ENCODE data around the gene GNG13. TPM values are rescaled to one million over a fixed set of nuclear protein-coding genes. Genes with fewer than 3 reads are reported as not detected.

Gene GNG13
- total RNA-seq, 1 donor from 2014 or later = not detected

DNA sequence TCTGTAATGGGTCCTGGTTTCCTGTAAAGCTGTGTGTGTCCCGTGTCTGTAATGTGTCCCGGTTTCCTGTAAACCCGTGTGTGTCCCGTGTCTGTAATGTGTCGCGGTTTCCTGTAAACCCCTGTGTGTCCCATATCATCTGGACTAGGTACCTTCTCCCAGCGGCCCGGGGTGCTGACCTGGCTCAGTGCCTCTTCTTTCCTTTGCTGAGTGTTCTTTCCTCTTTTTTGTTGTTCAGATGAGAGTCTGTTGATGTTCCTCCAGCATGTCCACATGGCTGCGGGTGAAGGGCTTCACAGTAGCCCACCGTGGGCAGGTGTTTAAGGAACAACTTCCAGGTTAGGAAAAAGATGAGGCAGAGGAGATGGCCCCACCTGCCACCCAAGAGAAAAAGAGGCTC lies 46.6 kb upstream of the GNG13 start:
- Mint-ChIP-seq H3K9me3 (peaks cover 44% of the 10 kb centered on the region), H3K4me3 (no peak overlapping the region), H3K27me3 (ENCODE audit: insufficient read depth, low read depth) (peaks cover 8% of the 10 kb centered on the region), H3K4me1 (peaks cover 14% of the 10 kb centered on the region), H3K36me3 (peaks cover 13% of the 10 kb centered on the region), H3K27ac (no peak overlapping the region)
- TF ChIP-seq, protein P1, sequence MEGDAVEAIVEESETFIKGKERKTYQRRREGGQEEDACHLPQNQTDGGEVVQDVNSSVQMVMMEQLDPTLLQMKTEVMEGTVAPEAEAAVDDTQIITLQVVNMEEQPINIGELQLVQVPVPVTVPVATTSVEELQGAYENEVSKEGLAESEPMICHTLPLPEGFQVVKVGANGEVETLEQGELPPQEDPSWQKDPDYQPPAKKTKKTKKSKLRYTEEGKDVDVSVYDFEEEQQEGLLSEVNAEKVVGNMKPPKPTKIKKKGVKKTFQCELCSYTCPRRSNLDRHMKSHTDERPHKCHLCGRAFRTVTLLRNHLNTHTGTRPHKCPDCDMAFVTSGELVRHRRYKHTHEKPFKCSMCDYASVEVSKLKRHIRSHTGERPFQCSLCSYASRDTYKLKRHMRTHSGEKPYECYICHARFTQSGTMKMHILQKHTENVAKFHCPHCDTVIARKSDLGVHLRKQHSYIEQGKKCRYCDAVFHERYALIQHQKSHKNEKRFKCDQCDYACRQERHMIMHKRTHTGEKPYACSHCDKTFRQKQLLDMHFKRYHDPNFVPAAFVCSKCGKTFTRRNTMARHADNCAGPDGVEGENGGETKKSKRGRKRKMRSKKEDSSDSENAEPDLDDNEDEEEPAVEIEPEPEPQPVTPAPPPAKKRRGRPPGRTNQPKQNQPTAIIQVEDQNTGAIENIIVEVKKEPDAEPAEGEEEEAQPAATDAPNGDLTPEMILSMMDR (IDR thresholded peaks at IDR 0.05) = no peak
- no peak for TF ChIP-seq EZH2phosphoT487 (IDR thresholded peaks at IDR 0.05)
- no peak for TF ChIP-seq EZH2 (IDR thresholded peaks at IDR 0.05)
- Histone ChIP-seq H3K79me2 (ENCODE audit: low read depth) (no peaks in the 10 kb centered on the region), H2AFZ (replicated peaks) (no peak overlapping the region), H3K36me3 (no peaks in the 10 kb centered on the region), H4K20me1 (ENCODE audit: low read depth) (no peaks in the 10 kb centered on the region), H3K4me3 (no peak overlapping the region), H3K4me1 (no peaks in the 10 kb centered on the region), H3F3A (ENCODE audit: low read depth) (peaks cover 3% of the 10 kb centered on the region), H3K9me3 (ENCODE audit: low read depth) (no peaks in the 10 kb centered on the region), H3K9ac (no peak overlapping the region), H3K4me2 (no peak overlapping the region), H3K27me3 (no peaks in the 10 kb centered on the region), H3K27ac (no peak overlapping the region)
- DNase-seq (ENCODE audit: low spot score) = no peak

DNA sequence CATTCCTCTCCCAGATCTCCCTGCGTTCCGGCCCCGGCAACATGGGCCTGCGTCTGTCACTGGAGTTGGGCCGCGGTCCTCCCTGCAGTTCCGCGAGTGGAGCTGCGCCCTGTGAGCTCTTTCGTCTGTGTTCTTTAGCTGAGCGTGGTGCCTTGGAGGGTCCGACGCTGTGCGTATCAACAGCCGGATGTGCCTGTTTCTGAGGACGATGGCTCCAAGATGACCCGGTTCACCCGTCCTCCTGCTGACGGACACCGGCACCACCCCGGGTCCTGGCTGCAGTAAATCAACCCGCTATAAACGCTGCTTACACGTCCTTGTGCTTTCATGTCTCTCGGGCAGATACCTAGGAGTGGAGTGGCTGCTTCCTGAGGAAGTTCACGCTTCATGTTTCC lies 44.8 kb upstream of the GNG13 start:
- Mint-ChIP-seq H3K9me3 (peaks cover 35% of the 10 kb centered on the region), H3K4me1 (peaks cover 12% of the 10 kb centered on the region), H3K4me3 (no peak overlapping the region), H3K27ac (peak overlapping the region; percentile 8), H3K36me3 (peaks cover 7% of the 10 kb centered on the region), H3K27me3 (ENCODE audit: insufficient read depth, low read depth) (peaks cover 7% of the 10 kb centered on the region)
- H3K36me3 ChIP-seq = no peaks in the 10 kb centered on the region
- no peak overlapping the region for H3K9ac ChIP-seq
- H3K9me3 ChIP-seq (ENCODE audit: low read depth) = no peaks in the 10 kb centered on the region
- TF ChIP-seq, protein P1 (IDR thresholded peaks at IDR 0.05) = no peak
- TF ChIP-seq EZH2phosphoT487 (IDR thresholded peaks at IDR 0.05) (no peak), EZH2 (IDR thresholded peaks at IDR 0.05) (no peak)
- H2AFZ ChIP-seq (replicated peaks) = no peak overlapping the region
- no peaks in the 10 kb centered on the region for H4K20me1 ChIP-seq (ENCODE audit: low read depth)
- H3K27me3 ChIP-seq = no peaks in the 10 kb centered on the region
- no peak overlapping the region for H3K4me3 ChIP-seq
- no peaks in the 10 kb centered on the region for H3K79me2 ChIP-seq (ENCODE audit: low read depth)
- DNase-seq (ENCODE audit: low spot score) = no peak
- H3K27ac ChIP-seq = no peak overlapping the region
- no peaks in the 10 kb centered on the region for H3K4me1 ChIP-seq
- peaks cover 3% of the 10 kb centered on the region for H3F3A ChIP-seq (ENCODE audit: low read depth)
- H3K4me2 ChIP-seq = no peak overlapping the region

DNA sequence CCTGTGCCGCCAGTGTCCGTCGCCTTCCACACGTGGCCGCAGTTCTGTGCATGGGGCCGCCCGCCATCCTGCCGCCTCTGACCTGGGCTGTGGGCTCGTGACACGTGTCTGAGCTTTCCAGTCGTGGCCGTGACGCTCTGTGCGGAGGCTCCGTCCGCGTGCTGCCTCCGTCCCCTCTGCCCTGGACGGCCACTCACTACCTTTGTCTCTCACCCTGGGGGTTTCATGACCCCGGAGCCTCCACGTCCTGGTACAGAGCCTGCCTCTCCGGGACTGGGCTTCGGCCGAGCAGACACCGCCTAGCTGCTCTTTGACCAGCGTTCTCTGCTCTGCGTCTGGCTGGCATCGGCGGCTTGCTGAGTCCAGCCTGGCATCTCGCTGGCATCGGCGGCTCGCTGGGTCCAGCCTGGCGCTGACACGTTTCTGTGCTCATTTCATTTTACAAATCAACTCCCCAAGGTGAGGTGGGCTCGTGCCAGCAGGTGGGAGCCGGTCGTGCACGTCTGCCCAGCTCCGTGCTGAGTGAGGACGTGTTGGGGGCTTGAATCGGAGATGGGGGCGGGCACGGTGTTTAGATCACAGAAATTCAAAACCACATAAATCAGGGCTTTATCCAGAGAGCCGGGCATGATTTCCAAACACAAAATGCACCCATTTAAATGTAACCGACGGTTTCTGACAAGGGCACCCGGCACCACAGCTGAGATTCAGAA lies 44.3 kb upstream of the GNG13 start:
- Histone ChIP-seq H3K9ac (no peak overlapping the region), H3K79me2 (ENCODE audit: low read depth) (no peaks in the 10 kb centered on the region), H3K4me1 (no peaks in the 10 kb centered on the region), H3F3A (ENCODE audit: low read depth) (peaks cover 3% of the 10 kb centered on the region), H4K20me1 (ENCODE audit: low read depth) (no peaks in the 10 kb centered on the region), H2AFZ (replicated peaks) (no peak overlapping the region), H3K27ac (no peak overlapping the region), H3K36me3 (no peaks in the 10 kb centered on the region), H3K4me2 (no peak overlapping the region), H3K27me3 (no peaks in the 10 kb centered on the region), H3K4me3 (no peak overlapping the region), H3K9me3 (ENCODE audit: low read depth) (no peaks in the 10 kb centered on the region)
- Mint-ChIP-seq H3K27ac (no peak overlapping the region), H3K4me3 (no peak overlapping the region), H3K9me3 (peaks cover 29% of the 10 kb centered on the region), H3K4me1 (peaks cover 10% of the 10 kb centered on the region), H3K36me3 (peaks cover 1% of the 10 kb centered on the region), H3K27me3 (ENCODE audit: insufficient read depth, low read depth) (peaks cover 4% of the 10 kb centered on the region)
- DNase-seq (ENCODE audit: low spot score) = no peak
- TF ChIP-seq EZH2 (IDR thresholded peaks at IDR 0.05) (no peak), EZH2phosphoT487 (IDR thresholded peaks at IDR 0.05) (no peak)
- TF ChIP-seq, protein P1 (IDR thresholded peaks at IDR 0.05) = no peak
